NB4 (cell line): Measurements from ENCODE around the gene RBM19.
"Not testable (repeated sequence)": the region's sequence is repeated elsewhere in the genome, so short reads cannot be mapped to it uniquely, and the experiment has no call there.

Experiments
- DNase-seq: peaks from one replicate; pipeline ENCODE4 v3.0.0; 2010; ENCODE audit warnings: low read depth
- H3K4me3 ChIP-seq: one replicate; pipeline ENCODE4 v1.5.1; 2011; ENCODE audit warnings: mild to moderate bottlenecking, low read depth, low read length, moderate library complexity
- CTCF ChIP-seq: IDR thresholded peaks from one replicate; pipeline ENCODE4 v1.5.1; 2012; ENCODE audit warnings: low read depth, low read length
- MYC ChIP-seq: IDR thresholded peaks from 2 replicates; pipeline ENCODE4 v1.6.1; 2011; ENCODE audit warnings: low read depth, low read length
- POLR2A ChIP-seq: IDR thresholded peaks from 2 replicates; pipeline ENCODE4 v1.6.1; 2011; ENCODE audit warnings: mild to moderate bottlenecking; ENCODE audit not compliant: insufficient read length; ENCODE audit errors: extremely low read depth
- TF ChIP-seq, protein P1 (sequence below): IDR thresholded peaks from 2 replicates; pipeline ENCODE4 v1.6.1; 2011; ENCODE audit warnings: low read depth, low read length

Gene RBM19

DNA sequence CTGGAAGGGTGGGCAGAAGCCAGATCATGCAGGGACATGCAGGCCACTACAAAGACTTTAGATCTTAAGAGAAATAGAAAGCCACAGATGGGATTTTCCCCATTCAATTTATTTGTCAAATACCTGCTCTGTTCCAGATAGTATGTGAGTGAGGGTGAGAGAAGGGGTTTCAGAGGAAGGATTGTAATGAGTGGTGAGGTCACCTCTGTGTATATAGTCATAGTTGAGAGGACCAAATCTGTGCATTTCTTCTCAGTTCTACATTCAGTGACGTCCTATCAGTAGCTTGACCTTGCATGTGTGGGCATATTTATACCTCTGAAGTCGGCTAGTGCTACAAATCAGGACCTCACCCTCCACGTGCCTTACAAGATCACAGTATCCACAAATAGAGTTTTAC lies 31.2 kb upstream of the RBM19 start:
- H3K4me3 ChIP-seq = no peak overlapping the region
- DNase-seq = no peak
- TF ChIP-seq MYC (no peak), CTCF (no peak), POLR2A (no peak)
- TF ChIP-seq, protein P1, sequence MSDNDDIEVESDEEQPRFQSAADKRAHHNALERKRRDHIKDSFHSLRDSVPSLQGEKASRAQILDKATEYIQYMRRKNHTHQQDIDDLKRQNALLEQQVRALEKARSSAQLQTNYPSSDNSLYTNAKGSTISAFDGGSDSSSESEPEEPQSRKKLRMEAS = no peak

- TF ChIP-seq MYC = no peak
- TF ChIP-seq POLR2A = no peak
- no peak for TF ChIP-seq CTCF
- TF ChIP-seq, protein P1 = no peak
- H3K4me3 ChIP-seq = no peak overlapping the region
- DNase-seq = no peak
Observed at GRCh38 chr12:113996026-113996425, 29.9 kb upstream of the RBM19 start.

DNA sequence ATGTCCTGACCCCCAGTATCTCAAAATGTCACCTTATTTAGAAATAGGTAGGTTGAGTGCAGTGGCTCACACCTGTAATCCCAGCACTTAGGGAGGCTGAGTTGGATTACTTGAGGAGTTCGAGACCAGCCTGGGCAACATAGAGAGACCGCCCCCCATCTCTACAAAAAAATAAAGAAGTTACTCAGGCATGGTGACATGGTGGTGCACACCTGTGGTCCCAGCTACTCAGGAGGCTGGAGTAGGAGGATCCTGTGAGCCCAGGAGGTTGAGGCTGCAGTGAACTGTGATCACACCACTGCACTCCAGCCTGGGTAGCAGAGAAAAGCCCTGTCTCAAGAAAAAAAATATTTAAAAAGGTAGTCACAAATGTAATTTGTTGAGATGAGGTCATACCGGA lies 27.9 kb upstream of the RBM19 start:
- H3K4me3 ChIP-seq = no peak overlapping the region
- DNase-seq = no peak
- TF ChIP-seq CTCF = no peak
- TF ChIP-seq POLR2A = no peak
- TF ChIP-seq, protein P1 = no peak
- TF ChIP-seq MYC = no peak

DNA sequence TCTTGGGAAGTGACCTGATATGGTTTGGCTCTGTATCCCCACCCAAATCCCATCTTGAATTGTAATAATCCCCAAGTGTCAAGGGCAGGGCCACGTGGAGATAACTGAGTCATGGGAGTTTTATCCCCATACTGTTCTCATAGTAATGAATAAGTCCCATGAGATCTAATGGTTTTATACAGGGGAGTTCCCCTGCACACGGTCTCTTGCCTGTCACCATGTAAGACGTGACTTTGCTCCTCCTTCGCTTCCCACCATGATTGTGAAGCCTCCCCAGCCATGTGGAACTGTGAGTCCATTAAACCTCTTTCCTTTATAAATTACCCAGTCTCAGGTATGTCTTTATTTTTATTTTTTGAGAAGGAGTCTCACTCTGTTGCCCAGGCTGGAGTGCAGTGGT lies 26.6 kb upstream of the RBM19 start:
- not testable (repeated sequence) for H3K4me3 ChIP-seq, DNase-seq

DNA sequence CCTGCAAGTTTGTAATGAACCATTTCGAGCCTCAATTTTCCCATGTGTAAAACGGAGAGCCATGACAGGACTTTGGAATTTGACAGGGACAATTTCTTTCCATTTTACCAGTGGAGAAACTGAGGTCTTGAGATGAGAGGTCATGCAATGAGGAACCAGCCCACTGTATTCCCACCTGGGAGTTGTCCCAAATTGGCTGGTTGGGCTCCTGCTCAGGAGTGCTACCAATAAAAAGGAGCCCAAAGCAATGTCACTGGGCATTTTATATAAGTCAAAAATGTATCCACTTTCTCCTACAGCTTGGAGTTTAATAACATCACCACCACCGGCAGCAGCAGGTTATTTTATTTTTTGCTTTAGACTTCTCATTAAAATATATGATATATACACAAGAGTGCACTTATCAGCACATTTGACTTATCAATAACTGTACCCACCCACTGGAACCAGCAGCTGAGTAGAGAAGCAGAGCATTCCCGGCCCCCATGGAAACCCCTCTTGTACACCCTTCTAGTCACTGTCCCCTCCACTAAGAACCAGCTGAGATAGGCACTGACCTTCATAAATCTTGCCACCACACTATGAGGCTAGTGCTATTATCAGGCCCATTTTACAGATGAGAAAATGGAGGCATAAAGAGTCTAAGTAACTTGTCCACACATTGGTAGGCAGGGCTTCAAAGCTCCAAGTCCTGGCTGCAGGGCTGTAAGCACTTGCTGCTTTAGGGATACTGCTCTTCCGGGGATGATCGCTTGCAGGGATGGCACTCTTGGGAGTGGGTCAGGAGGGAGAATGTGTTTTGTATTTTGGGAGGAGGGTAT lies 25.3 kb upstream of the RBM19 start:
- no peak overlapping the region for H3K4me3 ChIP-seq
- no peak for DNase-seq
- no peak for TF ChIP-seq POLR2A
- no peak for TF ChIP-seq CTCF
- TF ChIP-seq MYC = no peak
- TF ChIP-seq, protein P1 = no peak

- TF ChIP-seq MYC = no peak
- TF ChIP-seq, protein P1 = no peak
- no peak for TF ChIP-seq POLR2A
- no peak for TF ChIP-seq CTCF
- DNase-seq = no peak
- no peak overlapping the region for H3K4me3 ChIP-seq
Observed at GRCh38 chr12:113990250-113991223, 24.4 kb upstream of the RBM19 start.
